Activated CD8-positive, alpha-beta memory T cell treated with anti-CD3 and anti-CD28 coated beads, Interleukin-2, amount 50 U/mL, for 1 hour (primary cell): ENCODE measurements around the gene ARIH2.
A peak's percentile ranks its signal among the peaks of the same experiment; 100 is the strongest.

Source experiments
- DNase-seq: peaks from one replicate; pipeline ENCODE4 v3.0.0-alpha.2; 2020; ENCODE audit errors: extremely low read depth

The ARIH2 gene

GRCh38 chr3:49020330-49021212 is 101.9 kb downstream of the ARIH2 start:
- no peak for DNase-seq

DNA sequence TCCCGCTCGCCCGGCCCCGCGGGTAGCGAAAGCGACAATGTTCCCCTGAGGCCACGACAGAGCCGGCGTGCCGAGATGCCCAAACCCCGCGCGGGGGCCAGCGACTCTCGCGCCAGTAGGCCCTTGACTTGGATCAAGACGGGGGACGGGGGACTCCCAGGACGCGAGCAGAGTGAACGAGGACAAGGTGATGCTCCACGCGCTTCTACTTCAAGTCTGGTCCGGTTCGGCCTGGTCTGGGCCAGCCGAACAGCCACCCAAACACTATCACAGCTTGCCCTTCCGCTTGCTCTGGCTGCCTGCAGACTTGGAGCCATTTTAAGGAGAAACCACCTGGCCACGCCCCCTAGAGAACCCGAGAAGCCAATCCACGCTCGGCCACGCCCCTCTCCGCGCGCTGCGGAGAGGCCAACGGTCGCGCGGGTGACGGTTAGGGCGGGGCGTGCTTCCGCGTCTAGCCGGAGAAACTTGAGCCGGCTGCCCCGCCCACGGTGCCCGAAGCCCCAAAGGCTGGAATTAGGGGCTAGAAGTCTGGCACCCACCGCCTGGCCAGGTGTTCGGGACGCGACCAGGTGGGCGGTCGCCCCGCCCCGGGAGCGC is 102.7 kb downstream of the ARIH2 start:
- peak; percentile 97 for DNase-seq

GRCh38 chr3:49021813-49022687 is 103.4 kb downstream of the ARIH2 start, which contains the start of gene NDUFAF3:
TSS of gene NDUFAF3 (plus strand) at chr3:49022121. CDS start at chr3:49022145, 24 bp downstream.
- DNase-seq = peak; percentile 64

- no peak for DNase-seq
These were observed 104.1 kb downstream of the ARIH2 start for GRCh38 chr3:49022688-49023171.

GRCh38 chr3:49023775-49024174 is 105.1 kb downstream of the ARIH2 start:
- no peak for DNase-seq

GRCh38 chr3:49024449-49024848 is 105.8 kb downstream of the ARIH2 start:
- DNase-seq = no peak

DNA sequence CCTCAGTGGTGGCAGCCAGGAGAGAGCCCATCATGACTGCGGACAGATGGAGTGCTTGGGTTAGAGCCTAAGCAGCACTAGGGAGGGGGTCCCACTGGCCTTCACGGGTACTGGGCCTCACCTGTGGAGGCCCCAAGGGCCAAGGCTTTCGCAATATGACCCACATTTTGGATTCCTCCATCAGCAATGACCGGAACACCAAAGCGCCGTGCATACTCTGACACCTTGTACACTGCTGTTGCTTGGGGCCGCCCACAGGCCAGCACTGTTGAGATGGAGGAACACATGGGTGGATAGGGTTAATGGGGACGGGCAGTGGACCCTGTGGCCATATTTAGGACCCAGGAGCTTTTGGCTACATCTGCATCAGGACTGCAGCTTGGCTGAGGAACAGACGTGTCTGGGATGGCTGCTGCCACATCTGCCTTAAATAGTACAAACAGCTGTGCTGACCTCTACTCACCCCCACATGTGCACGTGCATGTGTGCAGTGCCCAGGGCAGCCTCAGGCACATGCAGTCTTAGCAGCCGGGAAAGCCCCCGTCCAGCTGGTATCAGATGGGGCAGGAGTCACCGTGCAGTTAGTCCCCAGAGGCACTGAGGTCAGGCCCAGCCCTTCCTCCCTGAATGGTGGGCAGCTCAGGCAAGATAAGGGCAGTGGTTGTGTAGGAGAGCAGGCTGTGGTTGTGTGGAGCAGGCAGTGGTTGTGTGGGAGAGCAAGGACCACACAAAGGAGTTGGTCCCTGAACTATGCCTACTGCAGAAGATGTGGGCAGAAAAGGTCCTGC is 106.6 kb downstream of the ARIH2 start:
- DNase-seq = no peak

DNA sequence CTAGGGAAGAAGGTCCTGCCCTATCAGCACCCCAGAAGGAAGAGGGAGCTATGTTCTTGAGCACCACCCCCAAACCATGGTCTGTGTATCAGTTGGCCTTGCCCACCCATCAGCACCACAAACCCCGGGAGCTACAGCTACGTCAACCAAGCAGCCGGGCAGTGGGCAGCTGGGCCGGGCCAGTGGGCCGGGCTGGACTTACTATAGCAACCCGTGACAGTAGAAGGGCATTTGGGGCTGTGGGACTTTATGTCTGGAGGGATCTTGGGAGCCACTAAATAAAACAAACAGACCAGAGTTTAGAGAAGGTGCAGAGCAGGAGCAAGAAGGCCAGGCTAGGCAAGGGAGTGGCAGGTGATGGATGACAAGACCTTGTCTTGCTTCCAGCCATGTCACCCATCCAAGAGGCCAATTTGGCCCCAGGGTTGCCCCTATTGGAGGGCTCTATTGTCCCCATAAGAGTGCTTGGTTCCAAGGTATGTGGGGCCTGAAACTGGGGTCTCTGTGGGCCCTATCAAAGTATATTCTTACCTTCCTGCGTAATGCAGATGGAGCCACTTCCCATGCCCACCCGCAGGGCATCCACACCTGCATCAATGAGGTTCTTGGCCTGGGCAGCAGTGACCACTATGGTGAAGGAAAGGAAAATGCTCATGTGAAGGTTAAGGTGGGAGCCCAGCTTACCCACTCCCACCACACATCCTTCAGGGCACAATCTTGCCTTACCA is 107.3 kb downstream of the ARIH2 start:
- no peak for DNase-seq

GRCh38 chr3:49026536-49026935 is 107.9 kb downstream of the ARIH2 start:
- DNase-seq = no peak

DNA sequence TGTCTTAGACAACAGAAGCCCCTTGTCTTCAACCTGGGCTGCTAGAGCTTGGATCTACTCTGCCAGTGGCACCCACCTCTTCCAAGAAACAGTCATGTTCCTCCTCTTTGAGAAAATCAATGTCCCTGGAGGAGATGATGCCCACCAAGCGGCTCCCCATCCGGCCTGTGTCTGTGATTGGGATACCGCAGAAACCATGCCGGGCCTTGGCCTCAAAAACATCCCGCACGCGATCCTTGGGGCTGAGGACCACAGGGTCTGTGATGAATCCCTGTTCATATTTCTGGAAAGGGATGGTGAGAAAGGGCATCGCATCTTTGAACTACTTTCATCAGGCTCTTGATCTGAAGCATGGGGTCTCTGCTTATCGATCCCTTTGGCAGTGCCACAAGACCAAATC is 109.0 kb downstream of the ARIH2 start:
- DNase-seq = no peak

DNA sequence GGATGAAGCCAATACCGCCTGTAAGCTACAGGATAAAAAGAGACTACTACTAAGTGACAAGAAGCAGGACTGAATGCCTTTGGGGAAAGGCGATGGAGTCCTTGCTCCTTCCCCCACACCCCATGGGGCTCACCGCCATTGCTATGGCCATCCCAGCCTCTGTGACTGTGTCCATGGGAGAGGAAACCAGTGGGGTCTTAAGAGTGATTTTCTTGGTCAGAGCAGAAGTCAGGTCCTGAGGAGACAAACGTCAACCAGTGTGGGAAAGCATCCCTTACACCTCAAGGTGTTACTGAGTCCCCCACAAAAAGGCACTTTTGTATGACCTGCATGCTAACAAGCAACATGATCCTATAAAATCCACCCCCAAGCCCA is 109.6 kb downstream of the ARIH2 start:
- DNase-seq = no peak

GRCh38 chr3:49028673-49029562 is 110.3 kb downstream of the ARIH2 start, which contains the start of gene IMPDH2:
TSS of gene IMPDH2 (minus strand) at chr3:49029398. CDS start at chr3:49029350, 48 bp downstream.
- peak; percentile 72 for DNase-seq

DNA sequence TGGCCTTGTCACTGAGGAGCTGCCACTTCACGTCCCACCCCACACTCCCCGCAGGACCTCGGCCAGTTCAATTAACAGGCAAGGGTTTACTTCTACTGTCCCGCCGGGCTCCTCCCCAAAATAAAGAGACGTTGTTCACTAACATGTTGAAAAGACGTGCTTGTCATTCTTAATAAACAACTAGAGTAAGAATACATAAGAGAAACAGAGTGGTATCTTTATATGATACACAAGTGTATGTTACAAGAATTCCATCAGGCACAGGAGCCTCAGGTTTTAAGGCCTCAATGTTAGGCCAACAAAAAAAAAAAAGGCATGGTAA is 110.9 kb downstream of the ARIH2 start:
- DNase-seq = no peak

DNA sequence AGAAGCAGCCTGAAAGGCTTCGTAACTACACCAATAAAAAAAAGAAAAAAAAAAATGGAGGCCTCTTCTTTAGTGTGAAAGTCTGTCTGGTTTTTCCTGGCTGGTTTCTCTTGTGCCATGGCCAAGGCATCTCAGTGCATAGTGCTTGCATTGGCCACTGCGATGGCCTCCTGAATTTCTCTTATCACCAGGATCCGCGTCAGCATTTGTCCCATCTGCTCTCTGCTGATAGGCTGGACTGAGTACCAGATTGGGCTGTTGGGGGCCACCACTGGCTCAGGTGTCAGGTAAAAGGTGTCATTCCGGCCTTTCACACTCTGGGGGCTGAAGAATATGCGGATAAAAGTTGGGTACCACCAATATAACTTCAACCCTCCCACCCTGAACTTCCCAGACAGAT is 111.7 kb downstream of the ARIH2 start:
- no peak for DNase-seq

DNA sequence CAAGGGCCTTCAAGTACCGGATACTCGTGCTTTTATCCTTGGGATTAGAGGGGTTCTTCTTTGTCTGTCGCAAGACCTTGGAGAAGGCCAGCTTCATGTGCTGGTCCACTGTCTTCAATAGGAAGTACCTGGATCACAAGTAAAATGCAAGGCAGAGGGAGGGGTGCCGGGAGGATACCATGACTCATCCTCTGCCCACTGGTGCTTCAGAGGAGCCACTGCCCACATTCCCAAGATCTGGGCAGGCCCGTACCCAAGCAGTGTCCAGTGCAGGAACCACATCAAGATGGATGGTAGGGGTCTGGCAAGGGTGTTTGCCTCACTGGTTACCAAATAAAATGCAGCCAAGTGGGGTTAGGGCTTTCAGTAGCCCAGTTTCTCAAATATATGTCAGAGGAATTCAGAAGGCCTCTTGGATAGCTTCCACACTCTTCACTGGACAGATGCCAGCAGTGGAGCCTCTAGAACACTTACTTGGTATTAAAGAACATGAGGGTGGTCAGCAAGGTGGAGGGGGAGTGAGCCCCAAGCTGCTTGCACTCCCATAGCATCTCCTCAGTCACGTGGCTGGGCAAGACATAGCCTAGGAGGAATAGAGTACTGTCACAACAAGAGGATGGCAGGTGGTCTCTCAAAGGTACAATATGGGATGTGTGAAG is 114.1 kb downstream of the ARIH2 start:
- DNase-seq = no peak

- DNase-seq = no peak
These were observed 116.0 kb downstream of the ARIH2 start for GRCh38 chr3:49034650-49035049.

DNA sequence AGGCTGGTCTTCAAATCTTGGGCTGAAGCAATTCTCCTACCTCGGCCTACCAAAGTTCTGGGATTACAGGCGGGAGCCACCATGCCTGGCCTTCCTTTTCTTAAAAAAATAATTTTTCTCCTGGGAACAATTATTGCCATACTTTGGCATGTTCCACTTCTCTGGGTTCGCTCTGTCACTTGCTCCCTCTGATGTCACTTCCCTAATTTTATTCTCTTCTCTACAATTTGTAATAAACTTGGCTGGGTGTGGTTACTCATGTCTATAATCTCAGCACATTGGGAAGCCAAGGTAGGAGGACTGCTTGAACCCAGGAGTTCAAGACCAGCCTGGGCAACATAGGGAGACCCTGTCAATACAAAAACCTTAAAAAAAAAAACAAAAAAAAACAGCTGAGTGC is 116.6 kb downstream of the ARIH2 start:
- no peak for DNase-seq
